ENCODE data around the gene GHR. TPM values are rescaled to one million over a fixed set of nuclear protein-coding genes. Genes with fewer than 3 reads are reported as not detected.

The GHR gene
- total and polyA plus RNA-seq, 2 of the 8 experiments (the other 6 are each of a cell fraction or from before 2014, with no cell fraction given), result 0.15 to 0.19 TPM

DNA sequence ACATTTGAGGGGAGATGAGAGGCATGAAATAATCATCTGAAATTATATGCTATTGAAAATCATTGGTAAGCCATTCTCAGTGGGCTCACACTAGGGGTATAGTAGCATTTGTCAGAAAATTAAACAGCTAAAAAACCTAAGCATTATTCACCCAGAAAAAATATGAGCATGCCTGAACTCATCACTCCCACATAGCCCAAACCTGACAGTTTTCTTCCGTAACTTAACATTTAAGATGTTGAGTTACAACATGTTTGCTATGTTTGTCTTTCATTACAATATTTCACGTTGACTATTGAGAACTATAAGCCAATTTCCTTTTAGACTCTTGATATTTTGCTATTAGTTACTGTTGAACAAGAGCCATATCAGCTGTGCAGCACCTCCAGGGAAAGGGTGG lies 23.5 kb upstream of the GHR start:
- no peaks in the 10 kb centered on the region for H3K79me1 ChIP-seq (ENCODE audit: low read depth, low read length)
- no peak overlapping the region for H3K4ac ChIP-seq (replicated peaks; ENCODE audit: insufficient read length, low read depth, low read length)
- H4K91ac ChIP-seq (replicated peaks; ENCODE audit: insufficient read length, low read length), result no peak overlapping the region
- H4K20me1 ChIP-seq (replicated peaks in 1 of 2; ENCODE audit: control insufficient read depth in 1 of 2, insufficient read depth in 2 of 2, low read length in 2 of 2), result no peaks in the 10 kb centered on the region
- TF ChIP-seq BCL11A (IDR thresholded peaks at IDR 0.05; ENCODE audit: low read depth in 2 of 2, low read length in 2 of 2), result no peak
- no peak for TF ChIP-seq CREB1 (IDR thresholded peaks at IDR 0.05)
- no peak for TF ChIP-seq SUZ12 (IDR thresholded peaks at IDR 0.05; ENCODE audit: low read length)
- no peak for TF ChIP-seq KDM1A (IDR thresholded peaks at IDR 0.05; ENCODE audit: borderline replicate concordance, low read length)
- no peak for TF ChIP-seq BACH1 (IDR thresholded peaks at IDR 0.05; ENCODE audit: low read length)
- TF ChIP-seq, protein P1, sequence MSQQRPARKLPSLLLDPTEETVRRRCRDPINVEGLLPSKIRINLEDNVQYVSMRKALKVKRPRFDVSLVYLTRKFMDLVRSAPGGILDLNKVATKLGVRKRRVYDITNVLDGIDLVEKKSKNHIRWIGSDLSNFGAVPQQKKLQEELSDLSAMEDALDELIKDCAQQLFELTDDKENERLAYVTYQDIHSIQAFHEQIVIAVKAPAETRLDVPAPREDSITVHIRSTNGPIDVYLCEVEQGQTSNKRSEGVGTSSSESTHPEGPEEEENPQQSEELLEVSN (IDR thresholded peaks at IDR 0.05), result no peak
- TF ChIP-seq SRF (IDR thresholded peaks at IDR 0.05; ENCODE audit: low read depth, low read length), result no peak
- no peak for TF ChIP-seq CBX8 (IDR thresholded peaks at IDR 0.05; ENCODE audit: borderline replicate concordance, low read depth, low read length)
- no peak overlapping the region for H3K27ac ChIP-seq (ENCODE audit: low read depth, low read length)
- no peak overlapping the region for H2BK5ac ChIP-seq (ENCODE audit: low read depth, low read length)
- H3K23ac ChIP-seq (ENCODE audit: insufficient read length), result no peak overlapping the region
- 88% methylated on average over 2 of the region's 2 CpGs; no CpG with 5 or more reads in 1 of the 2 experiments for WGBS, 2 experiments (ENCODE audit: extremely low coverage in 1 of 2, insufficient coverage in 1 of 2, insufficient read length in 1 of 2, insufficient replicate concordance in 2 of 2, low coverage in 1 of 2, low lambda C conversion rate in 2 of 2, missing lambda C conversion rate in 1 of 2)
- FAIRE-seq (no peak), DNase-seq (ENCODE audit: low read depth in 1 of 2, low spot score in 2 of 2) (no peak)
- no peak overlapping the region for H3K4me2 ChIP-seq (ENCODE audit: insufficient read depth in 1 of 2, low read depth in 2 of 2, low read length in 2 of 2)
- H3K9ac ChIP-seq (replicated peaks in 1 of 4; ENCODE audit: extremely low read depth in 1 of 4, low read depth in 3 of 4, low read length in 3 of 4), result no peak overlapping the region
- H3K4me1 ChIP-seq (replicated peaks in 1 of 4; ENCODE audit: control insufficient read depth in 3 of 4, insufficient read depth in 4 of 4, low read length in 3 of 4), result no peaks in the 10 kb centered on the region
- H2BK12ac ChIP-seq (ENCODE audit: low read depth, low read length), result no peak overlapping the region
- no peaks in the 10 kb centered on the region for H3K27me3 ChIP-seq (replicated peaks in 1 of 4; ENCODE audit: control insufficient read depth in 3 of 4, extremely low read depth in 1 of 4, insufficient read depth in 3 of 4, low read length in 3 of 4)
- no peak overlapping the region for H4K8ac ChIP-seq (ENCODE audit: extremely low read depth, insufficient read depth, low read length)
- no peak overlapping the region for H3K4me3 ChIP-seq (ENCODE audit: extremely low read depth in 1 of 4, insufficient read depth in 2 of 4, low read depth in 3 of 4, low read length in 4 of 4)
- no peak overlapping the region for H2BK120ac ChIP-seq (replicated peaks; ENCODE audit: low read depth, low read length)
- H2AFZ ChIP-seq (ENCODE audit: low read length), result no peak overlapping the region
- H4K5ac ChIP-seq (ENCODE audit: insufficient read length, low read depth, low read length), result no peak overlapping the region
- H2AK5ac ChIP-seq (ENCODE audit: low read depth, low read length), result no peak overlapping the region
- no peak overlapping the region for H2BK15ac ChIP-seq (ENCODE audit: low read length)
- no peaks in the 10 kb centered on the region for H3K36me3 ChIP-seq (ENCODE audit: control insufficient read depth in 2 of 4, insufficient read depth in 4 of 4, low read length in 3 of 4)
- peaks cover 0 to 6% of the 10 kb centered on the region in 2 experiments; a peak in 2 of 4 replicates for H3K9me3 ChIP-seq (ENCODE audit: insufficient read depth in 2 of 2, low read depth in 1 of 2, low read length in 1 of 2)
- ChIA-PET POLR2A (ENCODE audit: partially characterized antibody) (no interaction called here), CTCF (ENCODE audit: partially characterized antibody) (interaction anchor here (0.9 to 1.7 kb wide), 4 partner anchors 10 to 184 kb away, joined by 3 to 4 read pairs (median 4); partner anchors contain the start of gene GHR)
- no peaks in the 10 kb centered on the region for H3K79me2 ChIP-seq (ENCODE audit: control insufficient read depth in 1 of 2, insufficient read depth in 2 of 2, low read length in 2 of 2)
- no peaks in the 10 kb centered on the region for H3K23me2 ChIP-seq (ENCODE audit: low read depth, low read length)
- H3K14ac ChIP-seq (ENCODE audit: insufficient read length), result no peak overlapping the region
- H3K18ac ChIP-seq (ENCODE audit: extremely low read depth, low read length), result no peak overlapping the region
- H3K56ac ChIP-seq (replicated peaks; ENCODE audit: insufficient read length, low read depth, low read length), result no peak overlapping the region
- H2BK20ac ChIP-seq (ENCODE audit: low read length), result no peak overlapping the region

All from H1 (cell line).